ENCODE results near the gene VEGFB. TPM values are rescaled to one million over a fixed set of nuclear protein-coding genes. Genes with fewer than 3 reads are reported as not detected.

VEGFB gene
- total RNA-seq, 1 donor from 2014 or later = 172 TPM

- no peaks in the 10 kb centered on the region for H3K27me3 ChIP-seq
- H3K4me1 ChIP-seq = peaks cover 24% of the 10 kb centered on the region
- DNase-seq (no peak), ATAC-seq (peak; percentile 0)
- intact Hi-C loops (cut with DNase I) = no loop called here
- peaks cover 13% of the 10 kb centered on the region for H3K36me3 ChIP-seq
- H3K27ac ChIP-seq = peak overlapping the region; percentile 63
- H3K9me3 ChIP-seq = no peaks in the 10 kb centered on the region
- TF ChIP-seq CTCF (IDR thresholded peaks at IDR 0.05) = no peak
- peak overlapping the region; percentile 80 for H3K4me3 ChIP-seq
Observed at GRCh38 chr11:64247729-64248531, 13.5 kb downstream of the VEGFB start.

GRCh38 chr11:64248578-64248977, 14.2 kb downstream of the VEGFB start:
- H3K27me3 ChIP-seq = no peaks in the 10 kb centered on the region
- intact Hi-C loops (cut with DNase I) = no loop called here
- H3K9me3 ChIP-seq = no peaks in the 10 kb centered on the region
- H3K4me3 ChIP-seq = no peak overlapping the region
- no peak overlapping the region for H3K27ac ChIP-seq
- TF ChIP-seq CTCF (IDR thresholded peaks at IDR 0.05) = no peak
- DNase-seq (no peak), ATAC-seq (no peak)
- H3K36me3 ChIP-seq = peaks cover 6% of the 10 kb centered on the region
- H3K4me1 ChIP-seq = peaks cover 27% of the 10 kb centered on the region

- Histone ChIP-seq H3K4me1 (peaks cover 31% of the 10 kb centered on the region), H3K27me3 (no peaks in the 10 kb centered on the region), H3K36me3 (peaks cover 2% of the 10 kb centered on the region), H3K27ac (no peak overlapping the region), H3K4me3 (no peak overlapping the region), H3K9me3 (no peaks in the 10 kb centered on the region)
- no peak for TF ChIP-seq CTCF (IDR thresholded peaks at IDR 0.05)
- intact Hi-C loops (cut with DNase I) = no loop called here
- DNase-seq (no peak), ATAC-seq (no peak)
Observed at GRCh38 chr11:64249038-64249437, 14.7 kb downstream of the VEGFB start.

GRCh38 chr11:64249563-64250414, 15.4 kb downstream of the VEGFB start:
- no peak overlapping the region for H3K4me3 ChIP-seq
- ATAC-seq = no peak
- H3K36me3 ChIP-seq = peaks cover 6% of the 10 kb centered on the region
- H3K4me1 ChIP-seq = peaks cover 31% of the 10 kb centered on the region
- intact Hi-C loops (cut with DNase I) = no loop called here
- H3K9me3 ChIP-seq = no peaks in the 10 kb centered on the region
- DNase-seq = no peak
- TF ChIP-seq CTCF (IDR thresholded peaks at IDR 0.05) = no peak
- H3K27ac ChIP-seq = no peak overlapping the region
- H3K27me3 ChIP-seq = no peaks in the 10 kb centered on the region

- DNase-seq = no peak
- intact Hi-C loops (cut with DNase I) = no loop called here
- Histone ChIP-seq H3K9me3 (no peaks in the 10 kb centered on the region), H3K36me3 (peaks cover 12% of the 10 kb centered on the region), H3K27me3 (no peaks in the 10 kb centered on the region), H3K4me3 (peak overlapping the region; percentile 89), H3K4me1 (peaks cover 26% of the 10 kb centered on the region), H3K27ac (no peak overlapping the region)
- no peak for ATAC-seq
- TF ChIP-seq CTCF (IDR thresholded peaks at IDR 0.05) = no peak
Observed at GRCh38 chr11:64250415-64251015, 16.1 kb downstream of the VEGFB start.
